Stimulated activated CD4-positive, alpha-beta T cell treated with anti-CD3 and anti-CD28 coated beads, Interleukin-4, amount 100 ng/mL, for 24 hours (primary cell): ENCODE measurements around the gene CRB1.

ENCODE experiments used
- DNase-seq: peaks from one replicate; pipeline ENCODE4 v3.0.0-alpha.2; 2020

The CRB1 gene

DNA sequence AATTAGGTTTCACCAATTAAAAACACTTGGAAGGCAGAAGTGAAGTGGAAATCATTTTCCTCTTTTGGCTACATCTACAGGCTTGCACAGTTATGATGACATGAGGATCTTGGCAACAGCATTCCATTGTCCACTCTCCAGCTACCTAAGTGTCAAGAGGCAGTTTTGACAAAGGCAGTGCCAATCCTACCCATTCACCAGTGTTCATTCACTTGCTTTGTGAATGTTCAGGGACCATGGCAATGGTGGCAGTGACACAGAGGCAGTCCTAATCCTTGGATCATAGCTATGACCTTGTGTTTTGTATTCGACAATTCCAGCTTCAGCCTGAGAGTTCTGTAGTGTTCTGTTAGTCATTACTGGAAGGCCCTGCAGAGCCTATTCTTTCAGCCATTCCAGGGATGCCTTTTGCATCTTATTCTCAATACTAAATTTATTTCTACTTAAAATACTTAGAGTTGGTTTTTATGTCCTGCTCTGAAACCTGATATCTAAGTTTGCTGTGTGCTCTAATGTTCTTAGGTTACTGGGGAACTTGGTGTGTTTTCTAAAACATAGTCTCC is 36.7 kb downstream of the CRB1 start:
- no peak for DNase-seq

DNA sequence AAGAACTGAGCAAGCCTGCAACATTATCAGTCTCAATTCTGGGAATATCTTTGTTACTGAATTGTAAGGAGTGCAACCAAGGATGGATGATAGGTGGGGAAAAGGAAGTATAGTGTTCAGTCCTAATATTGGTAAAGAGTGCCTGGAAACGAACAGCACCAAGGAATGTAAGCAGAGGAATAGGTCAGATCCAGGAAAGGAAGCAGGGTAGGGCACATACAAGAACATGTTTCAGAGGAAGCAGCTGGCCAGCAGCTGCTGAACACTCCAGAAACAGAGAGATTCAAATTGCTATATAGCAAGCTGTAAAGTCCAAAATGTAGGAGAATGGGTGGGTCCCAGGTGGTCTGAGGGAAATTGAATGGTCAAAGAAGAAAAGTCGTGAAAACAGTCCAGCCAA is 37.9 kb downstream of the CRB1 start:
- no peak for DNase-seq

DNA sequence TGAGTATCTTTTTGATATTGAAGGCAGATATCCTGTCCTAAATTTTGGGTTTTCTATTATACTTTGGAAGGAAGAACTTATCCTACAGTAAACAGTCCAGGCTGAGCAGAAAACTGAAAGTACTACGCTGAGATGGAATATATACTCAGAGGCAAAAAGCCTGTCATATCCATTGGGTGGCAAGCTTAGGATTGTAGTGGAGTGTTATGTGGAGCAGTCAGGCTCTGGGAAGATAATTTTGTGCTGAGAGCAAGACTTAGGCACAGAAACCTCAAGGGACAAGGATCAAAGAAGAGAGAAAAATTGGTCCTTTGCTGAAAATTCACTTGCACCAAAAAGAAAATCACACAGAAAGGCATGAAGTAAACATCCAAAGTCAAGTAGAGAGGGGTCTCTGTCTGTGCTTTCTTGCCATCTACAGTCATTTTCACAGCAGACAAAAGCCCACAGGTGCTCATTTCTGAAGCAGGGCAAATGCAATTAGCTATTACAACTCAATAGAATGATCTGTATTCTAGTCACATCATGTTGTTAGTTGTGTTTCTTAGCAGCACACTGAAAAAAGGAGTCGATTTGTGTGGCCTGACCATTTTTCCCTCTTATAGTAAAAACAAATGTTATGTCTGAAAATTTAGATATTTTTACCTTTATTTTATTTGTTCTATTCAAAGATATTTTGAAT is 38.5 kb downstream of the CRB1 start:
- no peak for DNase-seq

DNA sequence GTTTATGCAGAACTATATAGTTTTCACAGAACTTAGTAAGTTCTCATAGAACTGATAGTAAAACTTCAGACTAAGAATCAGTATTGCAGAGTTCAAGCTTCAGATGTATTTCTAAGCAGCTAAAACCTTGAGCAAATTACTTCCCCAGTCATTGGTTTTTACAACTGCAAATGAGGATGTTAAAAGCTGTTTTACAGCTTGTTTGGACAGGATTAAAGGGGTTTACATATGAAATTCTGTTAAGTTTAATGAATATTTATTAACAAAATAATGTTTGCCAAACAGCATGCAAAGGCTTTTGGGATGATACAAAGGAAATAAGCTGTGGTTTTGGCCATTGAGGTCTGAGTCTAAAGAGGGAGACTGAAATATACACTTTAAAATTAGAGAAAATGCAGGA is 39.1 kb downstream of the CRB1 start:
- DNase-seq = no peak

DNA sequence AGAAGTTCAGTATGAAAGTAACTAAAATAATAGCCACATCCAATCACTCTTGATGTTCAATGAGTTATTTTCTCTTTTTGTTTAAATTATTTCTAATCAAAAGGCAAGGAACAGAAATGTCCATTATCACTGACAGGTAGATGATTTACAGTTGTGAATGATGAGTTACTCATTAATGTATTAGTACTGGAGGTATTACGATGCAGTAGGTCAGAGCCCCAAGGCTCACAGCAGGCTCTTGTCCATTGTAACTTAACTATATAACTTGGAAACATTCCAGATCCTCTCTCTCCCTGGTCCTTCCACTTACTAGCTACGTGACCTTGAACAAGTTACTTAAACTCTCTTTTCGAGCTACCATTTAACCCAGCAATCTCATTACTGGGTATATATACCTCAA is 39.5 kb downstream of the CRB1 start:
- DNase-seq = no peak

DNA sequence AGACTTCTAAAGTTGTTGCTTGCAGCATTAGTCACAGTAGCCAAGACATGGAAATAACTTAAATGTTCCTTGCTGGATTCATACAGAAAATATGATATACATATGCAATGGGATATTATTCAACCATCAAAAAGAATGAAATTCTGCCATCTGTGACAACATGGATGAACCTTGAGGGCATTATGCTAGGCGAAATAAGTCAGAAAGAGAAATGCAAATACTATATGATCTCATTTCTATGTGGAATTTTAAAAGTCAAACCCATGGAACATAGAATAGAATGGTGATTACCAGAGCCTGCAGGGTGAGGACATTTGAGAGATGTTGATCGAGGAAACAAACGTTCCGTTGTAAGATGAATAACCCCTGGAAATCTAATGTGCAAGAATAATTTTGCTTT is 43.0 kb downstream of the CRB1 start:
- no peak for DNase-seq

DNA sequence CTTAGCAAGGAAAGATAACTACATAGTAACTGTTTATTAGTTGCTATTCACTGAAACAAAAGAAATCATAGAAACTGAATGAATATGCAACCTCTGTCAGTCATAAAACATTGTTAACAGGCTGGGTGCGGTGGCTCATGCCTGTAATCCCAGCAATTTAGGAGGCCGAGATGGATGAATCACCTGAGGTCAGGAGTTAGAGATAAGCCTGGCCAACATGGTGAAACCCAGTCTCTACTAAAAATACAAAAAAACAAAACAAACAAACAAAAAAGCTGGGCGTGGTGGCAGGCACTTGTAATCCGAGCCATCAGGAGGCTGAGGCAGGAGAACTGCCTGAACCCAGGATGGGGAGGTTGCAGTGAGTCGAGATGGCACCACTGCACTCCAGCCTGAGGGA is 44.1 kb downstream of the CRB1 start:
- DNase-seq = no peak

DNA sequence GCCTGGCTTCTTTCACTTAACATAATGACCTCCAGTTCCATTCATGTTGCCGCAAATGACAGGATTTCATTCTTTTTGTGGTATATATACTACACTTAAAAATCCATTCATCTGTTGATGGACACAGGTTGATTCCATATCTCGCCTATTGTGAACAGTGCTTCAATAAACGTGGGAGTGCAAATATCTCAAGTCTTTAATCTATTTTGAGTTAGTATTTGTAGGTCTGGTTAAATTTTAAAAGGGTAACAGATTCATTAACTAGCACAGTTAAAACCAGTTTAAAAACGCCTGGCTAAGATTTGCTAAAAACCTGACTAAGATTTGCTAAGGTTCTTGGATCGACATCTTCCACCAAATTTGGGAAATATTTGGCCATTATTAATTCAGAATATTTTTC is 45.7 kb downstream of the CRB1 start:
- DNase-seq = no peak

DNA sequence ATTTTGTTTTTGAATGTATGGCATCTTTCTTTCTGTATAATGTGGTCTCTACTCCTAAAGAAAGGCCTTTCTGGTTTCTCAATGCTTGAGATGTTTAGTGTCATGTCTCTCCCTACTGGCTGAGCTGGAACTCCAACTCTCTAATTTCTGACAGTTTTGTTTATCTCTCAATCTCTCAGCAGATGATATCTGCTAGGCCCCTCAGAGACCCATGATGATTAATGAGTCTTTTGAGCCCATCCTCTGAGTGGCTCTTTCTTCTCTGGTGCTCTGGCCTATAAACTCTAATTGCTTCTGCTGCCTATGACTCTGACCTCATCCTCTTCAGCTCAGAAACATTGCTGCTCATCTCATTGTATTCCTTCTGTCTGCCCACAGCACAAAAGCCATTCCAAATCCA is 46.6 kb downstream of the CRB1 start:
- no peak for DNase-seq

DNA sequence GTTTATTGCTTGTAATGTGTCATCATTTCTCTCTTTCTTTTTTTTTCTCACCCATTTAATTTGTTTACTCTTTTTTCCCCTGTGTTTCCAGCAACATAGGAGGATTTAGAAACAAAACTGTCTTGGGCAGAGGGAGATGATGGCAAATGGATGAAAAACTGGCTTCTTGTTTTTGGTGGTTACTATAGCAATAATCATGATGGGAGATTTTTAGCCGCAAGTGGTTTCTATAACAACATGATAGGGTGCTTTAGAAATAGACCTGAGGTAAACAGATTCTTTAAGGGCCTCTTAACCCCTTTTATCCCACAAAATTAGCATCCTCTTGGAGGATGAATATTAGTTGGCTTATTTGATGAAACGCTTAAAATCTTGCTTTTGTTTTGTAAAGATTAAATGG is 51.6 kb downstream of the CRB1 start:
- no peak for DNase-seq

DNA sequence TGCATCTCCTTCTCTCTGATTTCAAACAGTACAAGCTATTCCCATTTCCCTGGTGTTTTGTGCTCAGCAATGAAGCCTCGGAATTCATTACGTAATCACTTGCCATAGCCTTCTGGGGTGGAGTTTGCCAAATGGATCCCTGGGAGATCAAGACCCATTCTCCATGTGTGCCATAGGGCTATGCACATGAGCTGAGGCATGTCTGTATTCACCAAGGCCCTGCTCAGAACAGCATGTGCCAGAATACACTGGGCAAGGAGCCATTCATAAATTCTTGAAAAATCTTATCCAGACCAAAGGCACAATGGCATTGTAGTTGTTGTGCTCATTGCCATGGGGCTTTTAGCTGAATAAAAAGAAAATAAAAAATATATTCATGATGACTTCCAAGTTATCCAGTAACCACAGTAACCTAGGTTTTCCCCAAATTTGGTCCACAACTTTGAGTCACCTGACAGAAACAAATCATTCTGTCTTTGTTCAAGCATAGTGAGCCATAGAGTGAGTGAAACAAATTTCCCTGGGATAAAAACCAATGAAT is 53.0 kb downstream of the CRB1 start:
- DNase-seq = no peak

DNA sequence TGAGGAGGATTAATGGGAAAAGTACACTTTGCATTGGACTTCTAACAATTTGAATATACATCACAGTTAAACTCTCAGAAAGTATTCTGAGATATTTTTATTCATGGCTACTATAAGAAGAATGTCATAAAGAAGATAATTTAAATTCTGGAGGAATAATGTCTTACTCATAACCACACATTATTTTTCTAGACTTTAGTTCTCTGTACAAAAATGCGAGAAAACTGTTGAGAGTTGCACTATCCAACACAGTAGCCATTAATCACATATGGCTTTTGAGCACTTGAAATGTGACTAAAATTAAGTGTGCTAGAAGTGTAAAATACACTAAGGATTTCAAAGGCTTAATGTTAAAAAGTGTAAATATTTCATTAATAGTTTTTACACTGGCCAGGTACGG is 53.8 kb downstream of the CRB1 start:
- no peak for DNase-seq

DNA sequence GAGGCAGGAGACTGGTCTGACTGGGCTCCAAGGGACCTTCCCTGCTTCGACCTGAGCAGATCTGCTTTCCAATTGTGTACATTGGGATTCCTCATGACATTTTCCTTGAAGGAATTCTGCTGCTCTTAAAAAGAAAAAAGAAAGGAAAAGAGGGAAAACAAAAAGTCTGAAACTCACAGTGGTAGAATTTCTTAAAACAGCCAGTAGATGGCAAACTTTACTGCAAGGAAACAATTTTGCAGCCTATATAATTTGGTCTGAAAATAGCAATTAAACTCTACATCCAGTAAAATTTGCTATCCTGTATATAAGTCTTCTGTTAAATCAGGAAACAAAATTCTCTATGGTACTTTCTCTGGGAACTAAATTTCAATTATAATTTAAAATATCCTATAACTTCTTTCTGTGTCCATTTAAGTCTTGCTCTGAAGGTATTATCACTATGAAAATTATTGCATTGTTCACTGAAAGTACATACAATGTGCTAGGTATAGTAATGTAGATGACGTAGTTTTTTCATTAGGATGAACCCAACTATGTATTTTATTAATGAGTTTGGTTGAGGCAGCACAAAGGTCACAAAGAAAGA is 59.8 kb downstream of the CRB1 start:
- DNase-seq = no peak

DNA sequence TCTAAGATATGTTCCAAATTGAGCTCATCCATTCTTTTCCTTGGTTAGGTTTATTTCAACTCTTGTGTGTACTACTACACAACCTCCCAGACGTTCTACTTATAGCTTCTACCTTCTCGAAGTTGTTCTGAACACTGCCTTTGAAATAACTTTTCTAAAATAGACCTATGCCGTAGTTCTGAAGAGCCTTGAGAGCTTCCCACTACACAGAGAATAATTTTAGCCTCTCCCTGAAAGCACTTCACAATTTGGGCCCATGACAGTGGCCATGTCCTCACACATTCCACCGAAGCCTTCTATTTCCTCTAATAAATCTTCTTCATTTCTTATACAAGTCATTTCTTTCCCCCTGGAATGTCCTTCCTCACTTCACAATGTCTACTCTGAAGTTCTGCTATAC is 62.2 kb downstream of the CRB1 start:
- no peak for DNase-seq

DNA sequence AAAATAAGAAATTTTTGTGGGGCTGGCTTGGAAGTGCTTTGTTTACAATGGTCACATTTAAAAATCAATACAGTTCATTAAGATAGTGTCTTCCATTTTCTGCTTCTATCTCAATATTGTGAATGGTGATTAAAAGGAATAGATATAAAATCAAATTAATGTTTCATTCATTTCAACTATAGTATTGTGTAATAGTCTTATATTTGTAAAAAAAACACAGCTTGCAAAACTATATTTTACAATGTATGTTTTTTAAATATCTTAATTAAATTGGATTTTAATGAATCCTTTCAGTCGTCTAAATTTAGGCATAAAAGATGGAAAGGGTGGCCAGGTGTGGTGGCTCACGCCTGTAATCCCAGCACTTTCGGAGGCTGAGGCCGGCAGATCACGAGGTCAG is 63.5 kb downstream of the CRB1 start:
- DNase-seq = no peak

DNA sequence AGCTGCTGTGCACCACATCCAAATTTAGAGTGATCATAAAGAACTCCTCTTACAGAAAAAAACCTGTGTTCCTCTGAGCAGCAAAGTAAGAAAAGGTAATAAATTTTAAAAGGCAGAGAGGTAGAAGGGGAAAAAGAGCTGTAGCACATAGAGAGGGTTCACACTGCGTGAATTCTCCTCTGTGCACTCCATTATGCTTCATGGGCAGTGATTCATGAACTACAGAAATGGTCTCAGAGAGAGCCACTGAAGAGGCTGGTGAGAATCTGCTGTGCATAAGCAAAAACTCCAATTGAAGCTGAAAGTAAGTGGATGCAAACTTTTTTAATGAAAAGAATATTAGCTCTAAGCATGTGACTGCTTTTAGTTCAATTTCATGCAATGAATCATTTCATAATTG is 65.0 kb downstream of the CRB1 start:
- DNase-seq = no peak

DNA sequence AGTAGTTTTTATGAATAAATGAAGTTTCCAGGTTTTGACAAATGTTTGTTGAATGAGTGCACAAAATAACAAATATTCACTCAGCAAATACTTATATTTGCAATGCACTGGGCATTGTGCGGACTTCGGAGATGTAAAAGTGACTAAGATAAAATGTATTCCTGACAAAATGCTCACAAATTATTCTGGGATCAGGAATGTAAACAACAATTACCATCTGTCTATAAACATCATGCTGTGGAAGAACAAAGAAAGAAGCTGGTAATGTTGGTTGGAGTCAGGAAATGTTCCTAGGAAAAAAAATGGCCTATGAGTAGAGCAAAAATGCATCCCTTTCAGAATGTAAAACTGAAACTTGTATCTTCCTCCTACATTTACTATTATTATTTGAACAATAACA is 68.5 kb downstream of the CRB1 start:
- DNase-seq = no peak

DNA sequence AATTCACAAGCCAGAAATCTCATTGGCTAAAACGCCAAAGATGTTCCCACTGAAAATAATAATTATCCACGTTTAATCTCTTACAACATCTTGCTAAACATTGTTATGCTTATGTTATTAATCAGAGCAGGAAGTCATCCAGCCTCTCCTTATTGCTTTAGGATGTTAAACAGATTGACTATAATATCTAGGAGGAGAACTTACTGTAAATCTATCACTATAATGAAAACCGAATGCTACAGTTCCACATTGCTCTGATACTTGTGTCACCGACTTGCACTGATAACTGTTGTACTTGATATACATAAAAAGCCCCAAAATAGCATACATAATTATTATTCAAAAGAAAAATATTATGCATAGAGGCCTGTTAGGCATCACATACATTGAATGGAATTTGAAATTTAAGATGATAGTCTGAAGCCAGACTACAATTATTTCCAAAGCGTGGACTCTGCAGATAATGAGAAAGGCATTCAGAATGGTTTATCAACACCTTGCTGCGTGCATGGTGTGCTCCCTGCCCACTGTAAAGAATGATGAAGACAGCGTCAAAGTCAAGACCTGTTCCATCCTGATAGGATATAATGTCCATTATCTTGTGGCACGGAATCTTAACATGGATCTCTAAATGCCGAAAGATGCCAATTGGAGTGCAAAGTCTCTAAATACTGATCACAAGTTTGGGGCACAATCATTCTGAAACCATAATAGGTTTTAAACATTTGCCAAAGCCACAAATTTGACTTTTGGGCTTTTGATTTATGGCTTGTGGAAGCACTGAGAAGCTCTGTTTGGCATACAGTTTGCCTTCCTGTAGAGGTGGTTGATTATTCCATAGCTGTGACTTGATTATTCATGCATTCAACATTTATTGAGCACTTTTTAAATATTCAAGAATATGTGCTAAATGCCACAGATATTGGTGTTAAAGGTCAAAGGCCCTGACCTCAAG is 71.3 kb downstream of the CRB1 start:
- no peak for DNase-seq

DNA sequence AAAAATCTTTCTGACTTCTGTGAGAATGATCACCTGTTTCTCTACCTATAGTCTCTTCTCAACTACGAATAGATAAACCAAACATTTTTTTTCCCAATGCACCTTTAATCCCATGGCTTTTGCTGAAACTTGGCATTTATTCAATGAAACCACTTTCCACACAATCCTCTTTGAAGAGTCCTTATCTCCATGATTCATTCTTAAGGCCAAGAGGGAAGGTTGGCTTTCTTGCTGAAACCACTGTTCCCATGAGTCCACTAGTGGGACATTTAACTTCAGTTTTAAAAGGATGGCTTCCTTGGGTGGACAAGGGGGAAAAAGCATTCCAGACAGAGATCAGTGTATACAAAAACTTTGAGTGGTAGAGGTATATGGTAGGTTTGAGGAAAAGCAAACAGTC is 73.6 kb downstream of the CRB1 start:
- DNase-seq = no peak

DNA sequence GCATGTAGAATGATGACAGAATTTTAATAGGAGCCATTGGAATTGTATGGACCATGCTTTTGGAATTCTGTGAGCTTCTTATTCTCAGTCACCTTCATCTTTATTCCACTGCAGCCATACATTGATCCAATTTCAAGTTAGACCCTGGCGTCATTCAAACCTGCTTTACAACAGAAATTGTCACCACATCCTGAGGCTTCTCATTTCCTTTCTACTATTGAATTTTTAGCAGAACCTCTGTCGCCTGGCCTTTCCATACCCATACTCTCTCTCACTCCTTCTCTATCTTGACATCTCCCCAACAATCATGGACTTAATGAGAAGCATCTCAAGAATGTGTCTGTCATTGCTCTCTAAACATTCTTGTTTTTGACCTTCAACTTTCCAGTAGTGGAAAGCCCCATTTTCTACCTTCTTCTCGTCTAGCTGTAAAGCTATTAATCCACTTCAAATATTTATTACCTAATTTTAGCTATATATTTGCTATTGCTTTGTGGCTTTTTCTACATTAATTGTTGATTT is 74.1 kb downstream of the CRB1 start:
- DNase-seq = no peak

DNA sequence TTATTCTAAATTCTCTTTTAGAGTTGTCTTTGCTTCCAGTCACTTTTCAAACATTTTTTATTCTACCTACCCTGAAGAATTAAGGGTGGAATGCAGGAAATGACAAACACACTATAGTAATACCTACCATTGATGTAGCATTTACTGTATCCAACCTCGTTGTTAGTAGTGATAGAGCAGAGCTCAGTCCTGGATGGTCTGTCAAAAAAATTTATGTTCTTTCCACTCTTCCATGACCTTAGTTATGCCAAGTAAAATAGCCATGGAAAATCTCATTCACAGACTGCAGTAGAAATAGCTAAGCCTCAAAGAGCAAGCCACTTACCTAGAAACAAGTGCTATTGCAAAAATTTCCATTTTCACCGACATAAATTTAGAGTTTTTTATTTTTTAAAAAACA is 74.6 kb downstream of the CRB1 start:
- no peak for DNase-seq

DNA sequence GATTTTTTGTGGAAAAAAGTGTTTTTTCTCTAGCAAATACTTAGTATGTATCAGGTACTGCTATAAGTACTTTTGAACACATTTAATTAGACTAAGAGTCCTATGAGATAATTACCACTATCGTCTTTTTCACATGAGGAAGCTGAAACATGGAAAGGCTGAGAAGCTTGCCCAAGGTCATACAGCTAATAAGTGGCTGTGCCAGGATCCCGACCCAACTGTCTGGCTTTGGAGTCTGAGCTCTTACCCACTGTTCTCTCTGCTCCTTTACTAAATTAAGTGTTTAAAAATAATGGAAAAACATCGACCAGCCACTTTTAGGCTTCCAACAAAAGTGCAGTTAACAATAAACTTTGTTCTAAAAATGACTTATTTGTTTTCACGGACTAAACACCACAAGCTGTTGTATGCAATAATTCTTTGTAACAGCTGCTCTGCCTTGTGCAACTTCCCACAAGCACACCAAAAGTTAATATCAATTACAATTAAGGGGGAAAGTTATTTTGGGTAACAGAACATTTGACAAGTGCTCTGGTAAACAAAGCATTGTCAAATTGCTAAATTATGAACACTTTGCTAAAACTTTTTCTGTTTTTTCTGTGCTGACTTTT is 75.7 kb downstream of the CRB1 start:
- no peak for DNase-seq
